Measurements from ENCODE around the gene PLCXD1.
"Not testable (repeated sequence)": the region's sequence is repeated elsewhere in the genome, so short reads cannot be mapped to it uniquely, and the experiment has no call there.

Gene PLCXD1

DNA sequence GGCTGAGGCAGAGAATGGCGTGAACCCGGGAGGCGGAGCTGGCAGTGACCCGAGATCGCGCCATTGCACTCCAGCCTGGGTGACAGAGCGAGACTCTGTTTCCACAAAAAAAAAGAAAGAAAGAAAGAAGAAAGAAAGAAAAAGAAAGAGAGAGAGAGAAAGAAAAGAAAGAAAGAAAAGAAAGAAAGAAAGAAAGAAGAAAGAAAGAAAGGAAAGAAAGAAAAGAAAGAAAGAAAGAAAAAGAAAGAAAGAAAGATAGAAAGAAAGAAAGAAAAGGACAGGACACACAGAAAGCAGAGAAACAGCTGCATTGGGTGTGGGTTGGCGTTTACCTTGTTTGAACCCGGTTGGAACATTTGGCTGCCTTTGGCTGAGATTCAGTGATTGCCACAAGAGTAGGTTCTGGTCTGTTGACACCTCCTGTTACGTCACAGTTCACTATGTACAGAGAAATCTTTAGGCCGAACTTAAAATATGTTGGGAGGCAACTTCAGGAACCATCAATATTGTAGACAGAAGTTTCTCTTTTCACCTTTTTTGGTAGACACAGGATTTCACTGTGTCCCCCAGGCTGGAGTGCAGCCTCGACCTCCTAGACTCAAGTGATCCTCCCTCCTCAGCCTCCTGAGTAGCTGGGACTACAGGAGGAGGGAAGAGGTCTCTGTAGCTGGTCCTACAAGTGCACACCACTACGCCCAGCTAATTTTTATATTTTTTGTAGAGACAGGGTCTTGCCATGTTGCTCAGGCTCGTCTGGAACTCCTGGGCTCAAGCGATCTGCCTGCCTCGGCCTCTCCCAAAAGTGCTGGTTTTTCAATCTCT is 16.3 kb upstream of the PLCXD1 start:
- H3K36me3 ChIP-seq (ENCODE audit: control insufficient read depth, insufficient read depth, low read length): no peaks in the 10 kb centered on the region
- no peaks in the 10 kb centered on the region; the same call in 1 of the 2 replicates for H3K4me1 ChIP-seq (ENCODE audit: control insufficient read depth, insufficient read depth, low read length)
- H3K27me3 ChIP-seq (ENCODE audit: control insufficient read depth, insufficient read depth, low read length): no peaks in the 10 kb centered on the region
- H3K9ac ChIP-seq (ENCODE audit: low read depth, low read length): no peak overlapping the region
- no peak overlapping the region for H3K27ac ChIP-seq (ENCODE audit: low read depth, low read length)
- no peaks in the 10 kb centered on the region for H3K9me3 ChIP-seq (ENCODE audit: control insufficient read depth, insufficient read depth, low read length)
- no peak overlapping the region for H3K4me3 ChIP-seq (ENCODE audit: low read depth, low read length)

DNA sequence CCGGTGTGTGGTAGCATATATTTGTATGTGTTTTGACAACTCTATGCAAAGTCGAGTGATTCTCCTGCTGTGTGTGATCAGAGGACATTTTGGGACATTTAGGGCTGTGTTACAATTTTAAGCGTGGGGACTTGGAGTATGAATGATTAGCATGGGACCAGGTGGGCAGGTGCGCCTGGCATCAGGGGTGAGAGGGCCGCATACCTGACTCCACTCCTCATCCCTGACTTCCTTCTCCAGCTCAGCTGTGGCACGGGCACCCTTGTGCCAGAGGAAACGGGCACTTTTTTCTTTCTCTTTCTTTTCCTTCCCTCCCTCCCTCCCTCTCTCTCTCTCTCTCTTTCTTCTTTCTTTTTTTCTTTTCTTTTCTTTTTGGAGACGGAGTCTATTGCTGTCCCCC is 15.7 kb upstream of the PLCXD1 start:
- no peaks in the 10 kb centered on the region for H3K9me3 ChIP-seq (ENCODE audit: control insufficient read depth, insufficient read depth, low read length)

DNA sequence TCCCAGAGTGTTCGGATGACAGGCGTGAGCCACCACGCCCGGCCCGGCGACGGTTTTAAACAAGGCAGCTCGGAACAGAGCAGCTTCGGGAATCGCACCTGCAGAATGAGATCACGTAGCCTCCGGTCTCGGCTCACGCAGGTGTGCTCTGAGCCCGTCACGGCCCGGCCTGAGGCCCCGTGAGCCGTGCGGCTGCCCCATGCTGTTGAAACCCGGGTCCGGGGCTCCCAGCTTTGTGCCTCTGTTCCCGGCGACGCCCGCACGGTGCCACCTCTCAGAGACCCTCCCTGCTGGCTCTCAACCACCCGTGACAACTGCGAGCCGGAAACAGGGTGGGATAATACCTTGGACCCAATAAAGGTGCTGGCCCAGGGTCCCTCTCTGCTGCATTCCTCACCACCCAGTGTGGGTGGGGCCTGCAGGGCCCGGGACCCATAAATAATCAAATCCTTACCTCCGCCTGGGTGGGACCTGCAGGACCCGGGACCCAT is 13.4 kb upstream of the PLCXD1 start:
- Histone ChIP-seq H3K9ac (ENCODE audit: low read depth, low read length) (no peak overlapping the region), H3K27me3 (ENCODE audit: control insufficient read depth, insufficient read depth, low read length) (no peaks in the 10 kb centered on the region), H3K27ac (ENCODE audit: low read depth, low read length) (no peak overlapping the region), H3K4me3 (ENCODE audit: low read depth, low read length) (peak overlapping the region; percentile 13; the same call in 1 of the 2 replicates), H3K36me3 (ENCODE audit: control insufficient read depth, insufficient read depth, low read length) (no peaks in the 10 kb centered on the region), H3K9me3 (ENCODE audit: control insufficient read depth, insufficient read depth, low read length) (no peaks in the 10 kb centered on the region), H3K4me1 (ENCODE audit: control insufficient read depth, insufficient read depth, low read length) (no peaks in the 10 kb centered on the region; the same call in 1 of the 2 replicates)

More for the DNA sequence above, 15.7 kb upstream of the PLCXD1 start:
- Histone ChIP-seq H3K4me1 (ENCODE audit: control insufficient read depth, insufficient read depth, low read length) (no peaks in the 10 kb centered on the region), H3K4me3 (ENCODE audit: low read depth, low read length) (no peak overlapping the region), H3K36me3 (ENCODE audit: control insufficient read depth, insufficient read depth, low read length) (no peaks in the 10 kb centered on the region), H3K27ac (ENCODE audit: low read depth, low read length) (no peak overlapping the region), H3K9ac (ENCODE audit: low read depth, low read length) (no peak overlapping the region), H3K27me3 (ENCODE audit: control insufficient read depth, insufficient read depth, low read length) (no peaks in the 10 kb centered on the region)

DNA sequence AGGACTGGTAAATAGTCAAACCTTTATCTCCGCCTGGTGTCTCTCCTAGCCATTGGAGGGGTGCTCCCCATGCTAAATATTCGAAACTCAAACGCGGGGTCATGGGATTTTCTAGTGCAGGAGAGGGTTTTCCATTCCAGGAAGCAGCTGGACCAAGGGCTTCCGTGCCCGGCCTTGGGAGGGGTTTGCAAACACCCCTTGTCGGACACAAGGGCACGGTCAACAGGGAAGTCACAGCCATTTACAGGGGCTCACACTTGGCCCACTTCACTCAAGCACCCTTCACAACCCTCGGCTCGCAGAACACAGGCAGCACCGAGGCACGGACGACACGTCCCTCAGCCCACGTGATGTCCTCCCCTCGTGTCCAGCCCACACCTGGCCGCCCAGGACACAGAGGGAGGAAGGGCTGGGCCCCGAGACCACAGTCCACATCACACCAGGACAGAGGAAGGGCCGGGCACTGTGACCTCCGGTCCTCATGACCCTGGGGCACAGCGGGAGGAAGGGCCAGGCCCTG is 10.3 kb upstream of the PLCXD1 start:
- H3K27ac ChIP-seq (ENCODE audit: low read depth, low read length): no peak overlapping the region
- H3K9ac ChIP-seq (ENCODE audit: low read depth, low read length): no peak overlapping the region
- no peak overlapping the region for H3K4me3 ChIP-seq (ENCODE audit: low read depth, low read length)
- no peaks in the 10 kb centered on the region for H3K36me3 ChIP-seq (ENCODE audit: control insufficient read depth, insufficient read depth, low read length)
- H3K27me3 ChIP-seq (ENCODE audit: control insufficient read depth, insufficient read depth, low read length): no peaks in the 10 kb centered on the region
- peaks cover 8% of the 10 kb centered on the region for H3K4me1 ChIP-seq (ENCODE audit: control insufficient read depth, insufficient read depth, low read length)
- no peaks in the 10 kb centered on the region for H3K9me3 ChIP-seq (ENCODE audit: control insufficient read depth, insufficient read depth, low read length)

DNA sequence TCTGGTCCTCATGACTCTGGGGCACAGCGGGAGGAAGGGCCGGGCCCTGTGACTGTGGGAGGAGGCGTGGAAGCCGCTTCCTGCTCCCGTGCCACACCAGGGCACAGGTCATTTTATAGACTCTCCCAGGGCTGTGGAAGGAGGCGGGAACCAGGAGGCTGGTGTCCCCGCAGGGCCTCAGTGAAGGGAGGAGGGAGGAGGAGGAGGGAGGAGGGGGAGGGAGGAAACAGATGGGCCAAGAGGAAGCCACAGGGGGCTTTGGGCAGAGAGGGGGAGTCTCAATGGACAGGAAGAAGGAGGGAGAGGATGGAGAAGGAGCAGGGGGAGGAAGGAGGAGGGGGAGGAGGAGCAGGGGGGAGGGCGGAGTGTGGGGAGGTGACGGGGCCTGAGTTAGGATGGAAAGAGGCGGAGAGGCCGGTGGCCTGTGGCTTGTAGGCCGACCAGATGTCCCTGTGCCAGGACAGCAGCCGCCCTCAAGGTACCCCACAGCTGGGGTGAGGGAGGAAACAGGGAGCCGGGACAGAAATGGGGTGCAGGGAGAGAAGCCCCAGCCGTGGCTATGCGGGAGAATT is 6.2 kb upstream of the PLCXD1 start:
- Histone ChIP-seq H3K4me3 (ENCODE audit: low read depth, low read length) (peak overlapping the region; percentile 72; the same call in 1 of the 2 replicates), H3K4me1 (ENCODE audit: control insufficient read depth, insufficient read depth, low read length) (peaks cover 16% of the 10 kb centered on the region), H3K9ac (ENCODE audit: low read depth, low read length) (no peak overlapping the region), H3K36me3 (ENCODE audit: control insufficient read depth, insufficient read depth, low read length) (peaks cover 6% of the 10 kb centered on the region), H3K27me3 (ENCODE audit: control insufficient read depth, insufficient read depth, low read length) (no peaks in the 10 kb centered on the region), H3K27ac (ENCODE audit: low read depth, low read length) (peak overlapping the region; percentile 28), H3K9me3 (ENCODE audit: control insufficient read depth, insufficient read depth, low read length) (no peaks in the 10 kb centered on the region)

DNA sequence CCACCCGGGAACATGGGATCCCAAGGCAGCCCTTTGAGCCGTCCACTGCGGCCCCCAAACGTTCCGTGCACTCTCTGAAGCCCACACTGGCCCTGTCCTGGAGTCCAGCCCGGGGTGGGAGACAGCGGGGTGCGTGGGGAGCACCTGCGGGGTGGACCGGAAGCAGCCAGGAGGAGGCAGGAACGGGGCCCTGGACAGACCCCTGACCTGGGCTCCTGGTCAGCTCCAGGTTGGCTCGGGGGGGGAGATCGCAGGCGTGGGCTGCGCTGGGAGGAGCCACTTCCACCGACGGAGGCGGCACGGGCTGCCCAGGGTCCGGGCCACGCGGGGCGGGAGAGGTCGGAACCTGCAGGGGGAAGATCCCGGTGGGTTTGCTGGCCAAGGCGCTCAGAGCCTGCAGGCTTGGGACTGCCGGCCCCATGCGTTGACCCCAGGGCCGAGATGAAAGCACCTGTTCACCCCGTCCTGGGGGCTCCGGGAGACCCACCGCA is 5.7 kb upstream of the PLCXD1 start:
- H3K4me3 ChIP-seq (ENCODE audit: low read depth, low read length): peak overlapping the region; percentile 72
- H3K4me1 ChIP-seq (ENCODE audit: control insufficient read depth, insufficient read depth, low read length): peaks cover 16% of the 10 kb centered on the region
- H3K9me3 ChIP-seq (ENCODE audit: control insufficient read depth, insufficient read depth, low read length): no peaks in the 10 kb centered on the region
- H3K36me3 ChIP-seq (ENCODE audit: control insufficient read depth, insufficient read depth, low read length): peaks cover 6% of the 10 kb centered on the region
- 0 out of 2 replicates have a peak overlapping the region, but pooled peaks have one; percentile 24 for H3K9ac ChIP-seq (ENCODE audit: low read depth, low read length)
- H3K27me3 ChIP-seq (ENCODE audit: control insufficient read depth, insufficient read depth, low read length): no peaks in the 10 kb centered on the region
- H3K27ac ChIP-seq (ENCODE audit: low read depth, low read length): peak overlapping the region; percentile 28

DNA sequence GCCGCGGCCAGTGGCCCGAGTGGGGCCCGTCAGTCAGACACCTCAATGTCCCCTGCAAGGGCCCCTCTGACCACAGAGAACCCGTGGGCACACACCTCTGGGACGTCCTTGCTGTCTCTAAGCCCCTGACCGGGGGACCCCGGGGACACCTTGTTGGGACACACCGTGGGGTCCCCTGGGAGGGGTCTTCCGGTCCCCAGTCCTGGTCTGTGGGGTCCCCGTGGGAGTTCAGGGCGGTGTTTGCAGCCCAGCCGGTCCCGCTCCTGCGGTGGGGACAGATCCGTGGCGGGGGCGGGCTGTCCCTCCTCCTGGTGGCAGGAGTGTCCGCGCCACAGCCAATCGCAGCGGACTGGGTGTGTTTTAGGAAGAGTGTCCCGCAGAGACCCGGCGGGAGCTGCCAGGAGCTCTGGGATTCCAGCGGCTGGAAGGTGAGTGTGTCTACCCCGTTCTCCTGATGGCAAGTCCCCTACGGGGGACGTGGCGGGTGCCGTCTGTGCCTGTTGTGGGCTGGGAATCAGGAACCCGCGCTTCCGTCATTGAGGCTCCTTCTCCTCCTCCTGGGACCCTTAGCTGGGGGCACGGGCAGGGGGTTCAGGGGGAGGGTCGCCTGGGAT is 5.1 kb upstream of the PLCXD1 start:
- Histone ChIP-seq H3K36me3 (ENCODE audit: control insufficient read depth, insufficient read depth, low read length) (peaks cover 6% of the 10 kb centered on the region), H3K4me1 (ENCODE audit: control insufficient read depth, insufficient read depth, low read length) (peaks cover 16% of the 10 kb centered on the region), H3K9me3 (ENCODE audit: control insufficient read depth, insufficient read depth, low read length) (no peaks in the 10 kb centered on the region), H3K27ac (ENCODE audit: low read depth, low read length) (no peak overlapping the region), H3K4me3 (ENCODE audit: low read depth, low read length) (peak overlapping the region; percentile 72), H3K9ac (ENCODE audit: low read depth, low read length) (peak overlapping the region; percentile 41; the same call in 1 of the 2 replicates), H3K27me3 (ENCODE audit: control insufficient read depth, insufficient read depth, low read length) (no peaks in the 10 kb centered on the region)

DNA sequence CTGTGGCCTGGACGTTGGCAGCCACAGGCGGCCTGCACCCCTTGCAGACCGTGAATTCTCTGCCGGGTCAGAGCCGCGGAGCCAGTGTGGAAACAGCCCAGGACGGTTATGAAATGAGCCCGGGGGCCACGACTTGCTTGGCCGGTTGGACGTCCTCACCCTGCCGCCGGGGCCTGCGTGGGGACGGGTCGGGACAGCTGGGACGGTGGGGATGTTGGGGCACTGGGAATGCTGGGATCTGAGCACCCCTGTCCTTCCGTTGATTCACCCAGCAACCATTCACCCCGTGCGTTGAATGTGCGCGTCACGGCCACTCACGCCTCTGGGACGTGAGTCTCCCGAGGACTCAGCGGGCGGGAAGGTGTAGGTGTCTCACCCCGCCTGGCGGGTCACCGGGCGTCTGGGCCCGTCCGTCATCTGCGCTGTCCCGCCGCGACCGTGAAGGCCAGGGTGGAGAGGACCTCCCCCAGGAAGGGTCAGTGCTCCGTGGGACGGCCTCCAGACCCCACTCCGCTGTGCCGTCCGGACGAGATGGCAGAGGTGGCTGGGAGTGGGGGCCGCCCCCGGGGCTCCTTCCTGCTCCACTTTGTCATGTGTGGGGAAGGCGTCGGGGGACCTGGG is 4.5 kb upstream of the PLCXD1 start:
- H3K4me3 ChIP-seq (ENCODE audit: low read depth, low read length): peak overlapping the region; percentile 72
- no peaks in the 10 kb centered on the region for H3K9me3 ChIP-seq (ENCODE audit: control insufficient read depth, insufficient read depth, low read length)
- H3K4me1 ChIP-seq (ENCODE audit: control insufficient read depth, insufficient read depth, low read length): peaks cover 16% of the 10 kb centered on the region
- peak overlapping the region; percentile 41; the same call in 1 of the 2 replicates for H3K9ac ChIP-seq (ENCODE audit: low read depth, low read length)
- peaks cover 6% of the 10 kb centered on the region for H3K36me3 ChIP-seq (ENCODE audit: control insufficient read depth, insufficient read depth, low read length)
- H3K27me3 ChIP-seq (ENCODE audit: control insufficient read depth, insufficient read depth, low read length): no peaks in the 10 kb centered on the region
- no peak overlapping the region for H3K27ac ChIP-seq (ENCODE audit: low read depth, low read length)

DNA sequence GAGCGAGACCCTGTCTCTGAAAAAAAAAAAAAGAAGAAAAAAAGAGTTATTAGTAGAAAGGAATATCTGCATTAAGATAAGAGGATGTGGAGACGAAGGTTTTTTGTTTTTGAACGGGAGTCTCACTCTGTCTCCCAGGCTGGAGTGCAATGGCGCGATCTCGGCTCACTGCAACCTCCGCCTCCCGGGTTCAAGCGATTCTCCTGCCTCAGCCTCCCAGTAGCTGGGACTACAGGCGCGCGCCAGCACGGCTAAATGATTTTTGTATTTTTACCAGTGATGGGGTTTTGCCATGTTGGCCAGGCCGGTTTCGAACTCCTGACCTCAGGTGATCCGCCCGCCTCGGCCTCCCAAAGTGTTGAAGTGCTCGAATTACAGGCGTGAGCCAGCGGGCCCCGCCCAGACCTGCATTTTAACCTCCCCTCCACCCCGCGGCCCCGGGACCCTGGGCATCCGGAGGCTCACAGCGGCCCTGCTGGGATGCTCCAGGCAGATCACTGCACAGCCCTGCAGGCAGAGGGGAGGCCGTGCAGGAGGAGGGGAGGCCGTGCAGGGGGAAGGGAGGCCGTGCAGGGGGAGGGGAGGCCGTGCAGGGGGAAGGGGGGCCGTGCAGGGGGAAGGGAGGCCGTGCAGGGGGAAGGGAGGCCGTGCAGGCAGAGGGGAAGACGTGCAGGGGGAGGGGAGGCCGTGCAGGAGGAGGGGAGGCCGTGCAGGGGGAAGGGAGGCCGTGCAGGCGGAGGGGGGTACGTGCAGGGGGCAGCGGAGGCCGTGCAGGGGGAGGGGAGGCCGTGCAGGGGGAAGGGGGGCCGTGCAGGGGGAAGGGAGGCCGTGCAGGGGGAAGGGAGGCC is 1.2 kb upstream of the PLCXD1 start:
- not testable (repeated sequence) for H3K27me3 ChIP-seq (ENCODE audit: control insufficient read depth, insufficient read depth, low read length); H3K9ac ChIP-seq (ENCODE audit: low read depth, low read length); H3K27ac ChIP-seq (ENCODE audit: low read depth, low read length); H3K9me3 ChIP-seq (ENCODE audit: control insufficient read depth, insufficient read depth, low read length)
- Histone ChIP-seq H3K4me3 (ENCODE audit: low read depth, low read length) (peak overlapping the region; percentile 26; the same call in 1 of the 2 replicates), H3K36me3 (ENCODE audit: control insufficient read depth, insufficient read depth, low read length) (peaks cover 17% of the 10 kb centered on the region), H3K4me1 (ENCODE audit: control insufficient read depth, insufficient read depth, low read length) (peaks cover 16% of the 10 kb centered on the region)

DNA sequence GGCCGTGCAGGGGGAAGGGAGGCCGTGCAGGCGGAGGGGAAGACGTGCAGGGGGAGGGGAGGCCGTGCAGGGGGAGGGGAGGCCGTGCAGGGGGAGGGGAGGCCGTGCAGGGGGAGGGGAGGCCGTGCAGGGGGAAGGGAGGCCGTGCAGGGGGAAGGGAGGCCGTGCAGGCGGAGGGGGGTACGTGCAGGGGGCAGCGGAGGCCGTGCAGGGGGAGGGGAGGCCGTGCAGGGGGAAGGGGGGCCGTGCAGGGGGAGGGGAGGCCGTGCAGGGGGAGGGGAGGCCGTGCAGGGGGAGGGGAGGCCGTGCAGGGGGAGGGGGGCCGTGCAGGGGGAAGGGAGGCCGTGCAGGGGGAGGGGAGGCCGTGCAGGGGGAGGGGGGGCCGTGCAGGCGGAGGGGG is 459 bp upstream of the PLCXD1 start:
- H3K9ac ChIP-seq (ENCODE audit: low read depth, low read length); H3K4me1 ChIP-seq (ENCODE audit: control insufficient read depth, insufficient read depth, low read length); H3K27me3 ChIP-seq (ENCODE audit: control insufficient read depth, insufficient read depth, low read length); H3K4me3 ChIP-seq (ENCODE audit: low read depth, low read length); H3K9me3 ChIP-seq (ENCODE audit: control insufficient read depth, insufficient read depth, low read length): not testable (repeated sequence)
- H3K27ac ChIP-seq (ENCODE audit: low read depth, low read length): peak overlapping the region; percentile 95
- peaks cover 25% of the 10 kb centered on the region for H3K36me3 ChIP-seq (ENCODE audit: control insufficient read depth, insufficient read depth, low read length)

All from HUES48 (cell line).